Suprapubic skin (tissue), 4 donors: ENCODE measurements around the gene TBC1D5. TPM values are rescaled to one million over a fixed set of nuclear protein-coding genes. Genes with fewer than 3 reads are reported as not detected.

Source experiments
- DNase-seq, 2 donors: peaks; one replicate each; pipeline ENCODE4 v3.0.0-alpha.2; 2019; ENCODE audit warnings: low spot score in 2 of 2
- H3K27ac ChIP-seq: fragments of 200-600 bp; sonication (generic); one replicate; pipeline ENCODE4 v1.5.1; 2019
- H3K27me3 ChIP-seq: fragments of 200-600 bp; sonication (generic); one replicate; pipeline ENCODE4 v1.5.1; 2019
- H3K36me3 ChIP-seq: fragments of 200-600 bp; sonication (generic); one replicate; pipeline ENCODE4 v1.5.1; 2019
- H3K4me1 ChIP-seq: fragments of 200-600 bp; sonication (generic); one replicate; pipeline ENCODE4 v1.5.1; 2019
- H3K4me3 ChIP-seq: fragments of 200-600 bp; sonication (generic); one replicate; pipeline ENCODE4 v1.5.1; 2019; ENCODE audit warnings: mild to moderate bottlenecking
- H3K9me3 ChIP-seq: fragments of 200-600 bp; sonication (generic); one replicate; pipeline ENCODE4 v1.5.1; 2019
- CTCF ChIP-seq, 2 donors: fragments of 200-600 bp in 1 of 2; fragments of 450-650 bp in 1 of 2; sonication (generic) in 1 of 2; IDR thresholded peaks; one replicate each; pipeline ENCODE4 v1.5.1; 2016 to 2019; ENCODE audit warnings: antibody characterized with exemption in 2 of 2, mild to moderate bottlenecking in 1 of 2, moderate library complexity in 1 of 2
- EP300 ChIP-seq: sonication (generic); formaldehyde crosslinking; IDR thresholded peaks from one replicate; pipeline ENCODE4 v1.6.1; 2017; ENCODE audit warnings: antibody characterized with exemption
- POLR2A ChIP-seq, 2 donors: fragments of 450-650 bp; IDR thresholded peaks; one replicate each; pipeline ENCODE4 v1.6.1; 2017; ENCODE audit warnings: antibody characterized with exemption in 2 of 2, mild to moderate bottlenecking in 2 of 2, moderate library complexity in 2 of 2
- POLR2AphosphoS5 ChIP-seq, 3 donors: sonication (generic); formaldehyde crosslinking; IDR thresholded peaks; one replicate each; pipeline ENCODE4 v1.6.1; 2017; ENCODE audit warnings: antibody characterized with exemption in 3 of 3
- WGBS: methylation state at CpG from one replicate; pipeline ENCODE4 v1.1.5; 2018; 5-methylcytosine and 5-hydroxymethylcytosine counted together
- total RNA-seq, 4 donors: library from RNA; depleted of rRNA; stranded (reverse); fragments of >200 nt; gene quantifications; one replicate each; pipeline ENCODE4 v1.1.0, GENCODE V29; 2016

The TBC1D5 gene
- total RNA-seq, 4 donors from 2014 or later, result 66.4 to 98.5 (median 79.9) TPM

DNA sequence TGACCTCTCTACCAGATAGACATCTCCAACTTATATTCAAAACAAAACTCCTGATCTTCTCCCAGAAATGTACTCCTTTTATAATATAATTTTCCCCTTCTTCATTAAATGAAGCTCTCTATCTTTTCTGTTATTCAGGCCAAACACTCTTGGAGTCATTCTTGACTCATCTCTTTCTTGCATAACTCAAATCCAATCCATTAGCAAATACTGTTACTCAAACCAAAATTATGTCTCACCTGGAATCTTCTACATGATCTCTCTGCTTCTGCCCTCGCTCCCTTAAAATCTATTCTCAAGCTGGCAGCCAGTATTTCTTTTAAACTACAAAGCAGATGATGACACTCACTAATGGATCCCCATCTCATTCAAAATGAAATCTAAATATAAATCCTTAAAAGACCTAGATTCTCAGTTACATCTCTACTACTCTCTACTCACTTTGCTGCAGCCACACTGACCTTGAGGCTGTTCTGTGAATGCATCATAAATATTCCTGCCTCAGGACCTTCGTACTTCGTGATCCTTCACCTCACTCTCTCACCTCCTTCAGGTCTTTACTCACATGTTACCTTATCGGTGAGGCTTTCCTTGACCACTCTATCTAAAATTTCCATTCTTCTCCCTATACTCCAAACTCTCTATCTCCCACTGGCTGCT, 160.9 kb downstream of the TBC1D5 start:
- 94% methylated on average over 4 of the region's 4 CpGs for WGBS
- no peaks in the 10 kb centered on the region for H3K36me3 ChIP-seq
- H3K4me3 ChIP-seq, result no peak overlapping the region
- H3K9me3 ChIP-seq, result no peaks in the 10 kb centered on the region
- no peak for DNase-seq
- peaks cover 11% of the 10 kb centered on the region for H3K4me1 ChIP-seq
- no peaks in the 10 kb centered on the region for H3K27me3 ChIP-seq
- TF ChIP-seq POLR2AphosphoS5 (IDR thresholded peaks at IDR 0.05) (no peak), EP300 (no peak), POLR2A (IDR thresholded peaks at IDR 0.05) (no peak), CTCF (IDR thresholded peaks at IDR 0.05) (no peak)
- H3K27ac ChIP-seq, result no peak overlapping the region

DNA sequence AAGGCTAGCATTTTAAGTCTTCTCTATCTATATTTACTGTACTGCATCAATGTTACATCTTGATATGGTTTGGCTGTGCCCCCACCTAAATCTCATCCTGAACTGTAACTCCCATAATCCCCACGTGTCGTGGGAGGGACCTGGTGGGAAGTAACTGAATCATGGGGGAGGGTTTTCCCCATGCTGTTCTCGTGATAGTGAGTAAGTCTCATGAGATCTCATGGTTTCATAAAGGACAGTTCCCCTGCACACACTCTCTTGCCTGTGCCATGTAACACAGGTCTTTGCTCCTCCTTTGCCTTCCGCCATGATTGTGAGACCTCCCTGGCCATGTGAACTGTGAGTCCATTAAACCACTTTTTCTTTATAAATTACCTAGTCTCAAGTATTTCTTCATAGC, 161.5 kb downstream of the TBC1D5 start:
- H3K36me3 ChIP-seq, result no peaks in the 10 kb centered on the region
- no peak overlapping the region for H3K27ac ChIP-seq
- no peak overlapping the region for H3K4me3 ChIP-seq
- no peak for DNase-seq
- no peak for TF ChIP-seq POLR2AphosphoS5 (IDR thresholded peaks at IDR 0.05)
- TF ChIP-seq CTCF (IDR thresholded peaks at IDR 0.05), result no peak
- TF ChIP-seq EP300, result no peak
- no peak for TF ChIP-seq POLR2A (IDR thresholded peaks at IDR 0.05)
- H3K9me3 ChIP-seq, result no peaks in the 10 kb centered on the region
- no peaks in the 10 kb centered on the region for H3K27me3 ChIP-seq
- WGBS, result 90% methylated on average over 4 of the region's 4 CpGs
- H3K4me1 ChIP-seq, result peaks cover 11% of the 10 kb centered on the region

GRCh38 chr3:17579289-17580031, 163.0 kb downstream of the TBC1D5 start:
- no peaks in the 10 kb centered on the region for H3K27me3 ChIP-seq

GRCh38 chr3:17577796-17578520, 164.5 kb downstream of the TBC1D5 start:
- no peaks in the 10 kb centered on the region for H3K36me3 ChIP-seq
- peaks cover 11% of the 10 kb centered on the region for H3K4me1 ChIP-seq
- no peak overlapping the region for H3K4me3 ChIP-seq
- H3K27ac ChIP-seq, result no peak overlapping the region
- H3K27me3 ChIP-seq, result no peaks in the 10 kb centered on the region
- DNase-seq, result no peak
- no peak for TF ChIP-seq CTCF (IDR thresholded peaks at IDR 0.05)
- no peak for TF ChIP-seq EP300
- no peak for TF ChIP-seq POLR2A (IDR thresholded peaks at IDR 0.05)
- TF ChIP-seq POLR2AphosphoS5 (IDR thresholded peaks at IDR 0.05), result no peak
- WGBS, result 46% methylated on average over 4 of the region's 4 CpGs
- H3K9me3 ChIP-seq, result no peaks in the 10 kb centered on the region

More at GRCh38 chr3:17579289-17580031, 163.0 kb downstream of the TBC1D5 start:
- TF ChIP-seq EP300 (no peak), CTCF (IDR thresholded peaks at IDR 0.05) (no peak), POLR2AphosphoS5 (IDR thresholded peaks at IDR 0.05) (no peak), POLR2A (IDR thresholded peaks at IDR 0.05) (no peak)
- H3K9me3 ChIP-seq, result no peaks in the 10 kb centered on the region
- DNase-seq, result no peak
- H3K4me3 ChIP-seq, result no peak overlapping the region
- H3K4me1 ChIP-seq, result peaks cover 11% of the 10 kb centered on the region
- H3K27ac ChIP-seq, result no peak overlapping the region
- no peaks in the 10 kb centered on the region for H3K36me3 ChIP-seq
- WGBS, result 80% methylated on average over 3 of the region's 3 CpGs

DNA sequence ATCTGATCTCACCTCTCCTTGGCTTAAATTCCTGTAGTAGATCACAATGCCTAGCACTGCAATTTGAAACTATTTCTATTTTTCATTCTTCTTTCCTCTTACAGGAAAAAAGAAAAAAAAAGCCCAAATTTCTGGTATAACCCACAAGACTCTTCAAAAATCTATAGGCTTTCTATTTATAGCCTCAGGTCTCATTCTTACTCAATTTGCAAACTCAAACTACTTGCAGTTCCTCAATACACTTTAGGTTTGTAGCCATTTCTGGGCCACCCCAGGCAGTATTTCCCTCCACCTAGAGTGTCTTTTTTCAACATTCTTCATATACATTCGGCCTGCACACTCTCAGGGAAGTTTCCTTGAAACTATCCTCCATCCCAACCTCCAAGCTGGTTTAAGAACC, 169.0 kb downstream of the TBC1D5 start:
- WGBS, result 83% methylated on average over 1 of the region's 1 CpG
- no peak overlapping the region for H3K27ac ChIP-seq
- H3K4me3 ChIP-seq, result no peak overlapping the region
- no peaks in the 10 kb centered on the region for H3K27me3 ChIP-seq
- no peak for DNase-seq
- TF ChIP-seq CTCF (IDR thresholded peaks at IDR 0.05) (no peak), POLR2AphosphoS5 (IDR thresholded peaks at IDR 0.05) (no peak), POLR2A (IDR thresholded peaks at IDR 0.05) (no peak), EP300 (no peak)
- H3K36me3 ChIP-seq, result no peaks in the 10 kb centered on the region
- peaks cover 8% of the 10 kb centered on the region for H3K4me1 ChIP-seq
- H3K9me3 ChIP-seq, result no peaks in the 10 kb centered on the region
